Liver (tissue), 9 donors: ENCODE measurements around the gene CDC37L1. TPM values are rescaled to one million over a fixed set of nuclear protein-coding genes. Genes with fewer than 3 reads are reported as not detected.
A peak's percentile ranks its signal among the peaks of the same experiment; 100 is the strongest.
"Not testable (repeated sequence)": the region's sequence is repeated elsewhere in the genome, so short reads cannot be mapped to it uniquely, and the experiment has no call there.

ENCODE experiments used
- DNase-seq: peaks from one replicate; pipeline ENCODE4 v3.0.0-alpha.2; 2017; ENCODE audit warnings: low spot score
- H3K27ac ChIP-seq, 2 donors: one replicate each; pipeline ENCODE4 v1.7.0; 2013; ENCODE audit warnings: inconsistent platforms in 2 of 2, low read length in 2 of 2, control low read depth in 1 of 2, low read depth in 1 of 2, mild to moderate bottlenecking in 1 of 2
- H3K27me3 ChIP-seq, 4 donors: one replicate each; pipeline versions ENCODE4 v1.6.1 to v1.7.0; 2013; ENCODE audit warnings: low read length in 3 of 4, inconsistent platforms in 1 of 4, mild to moderate bottlenecking in 1 of 4, moderate library complexity in 1 of 4; ENCODE audit not compliant: control insufficient read depth in 4 of 4, insufficient read depth in 4 of 4
- H3K36me3 ChIP-seq, 4 donors: one replicate each; pipeline versions ENCODE4 v1.6.1 to v1.7.0; 2013; ENCODE audit warnings: low read length in 3 of 4, mild to moderate bottlenecking in 3 of 4, low read depth in 1 of 4, moderate library complexity in 1 of 4; ENCODE audit not compliant: control insufficient read depth in 4 of 4, insufficient read depth in 3 of 4
- H3K4me1 ChIP-seq, 4 donors: one replicate each; pipeline versions ENCODE4 v1.6.1 to v1.7.0; 2013; ENCODE audit warnings: low read length in 3 of 4, mild to moderate bottlenecking in 3 of 4, moderate library complexity in 1 of 4; ENCODE audit not compliant: control insufficient read depth in 4 of 4, insufficient read depth in 4 of 4
- H3K4me3 ChIP-seq, 3 donors: one replicate each; pipeline versions ENCODE4 v1.6.1 to v1.7.0; 2013; ENCODE audit warnings: low read length in 3 of 3, control low read depth in 1 of 3, low read depth in 1 of 3, mild to moderate bottlenecking in 1 of 3
- H3K9ac ChIP-seq, 2 donors: one replicate each; pipeline ENCODE4 v1.7.0; 2013; ENCODE audit warnings: low read length in 2 of 2, mild to moderate bottlenecking in 2 of 2, moderate library complexity in 2 of 2, control low read depth in 1 of 2, low read depth in 1 of 2
- H3K9me3 ChIP-seq, 4 donors: one replicate each; pipeline versions ENCODE4 v1.6.1 to v1.7.0; 2013; ENCODE audit warnings: low read length in 3 of 4; ENCODE audit not compliant: control insufficient read depth in 4 of 4
- ATF3 ChIP-seq: IDR thresholded peaks from 2 replicates; pipeline ENCODE4 v1.6.1; 2016; ENCODE audit warnings: antibody characterized with exemption
- CTCF ChIP-seq: fragments of 150-350 bp; IDR thresholded peaks from 2 replicates; pipeline ENCODE4 v1.5.1; 2017; ENCODE audit warnings: improper control_type of control experiment, low read depth, low read length; ENCODE audit not compliant: missing input control
- EGR1 ChIP-seq, 2 donors: IDR thresholded peaks; 2 replicates each; pipeline ENCODE4 v1.6.1; 2016 to 2018; ENCODE audit warnings: antibody characterized with exemption in 2 of 2, low read depth in 2 of 2
- FOXA1 ChIP-seq: IDR thresholded peaks from 2 replicates; pipeline ENCODE4 v1.6.1; 2016; ENCODE audit warnings: antibody characterized with exemption
- FOXA2 ChIP-seq: IDR thresholded peaks from 2 replicates; pipeline ENCODE4 v1.6.1; 2016; ENCODE audit warnings: antibody characterized with exemption
- GABPA ChIP-seq, 2 donors: IDR thresholded peaks in 1 of 2; conservative IDR thresholded peaks in 1 of 2; 2 replicates each; pipeline ENCODE4 v1.6.1; 2016; ENCODE audit warnings: antibody characterized with exemption in 2 of 2, mild to moderate bottlenecking in 1 of 2, moderate library complexity in 1 of 2
- HNF4A ChIP-seq, 2 donors: conservative IDR thresholded peaks; 2 replicates each; pipeline ENCODE4 v1.6.1; 2016; ENCODE audit warnings: antibody characterized with exemption in 2 of 2, mild to moderate bottlenecking in 2 of 2
- HNF4G ChIP-seq: IDR thresholded peaks from 2 replicates; pipeline ENCODE4 v1.6.1; 2016; ENCODE audit warnings: antibody characterized with exemption
- JUND ChIP-seq, 2 donors: IDR thresholded peaks; 2 replicates each; pipeline ENCODE4 v1.6.1; 2016; ENCODE audit warnings: antibody characterized with exemption in 2 of 2
- MAX ChIP-seq: IDR thresholded peaks from 2 replicates; pipeline ENCODE4 v1.6.1; 2016; ENCODE audit warnings: antibody characterized with exemption
- RAD21 ChIP-seq, 2 donors: IDR thresholded peaks; 2 replicates each; pipeline ENCODE4 v1.6.1; 2016; ENCODE audit warnings: antibody characterized with exemption in 2 of 2, mild to moderate bottlenecking in 2 of 2
- RXRA ChIP-seq, 2 donors: IDR thresholded peaks; 2 replicates each; pipeline ENCODE4 v1.6.1; 2017 to 2018; ENCODE audit warnings: antibody characterized with exemption in 2 of 2, mild to moderate bottlenecking in 1 of 2
- SP1 ChIP-seq: IDR thresholded peaks from 2 replicates; pipeline ENCODE4 v1.6.1; 2018; ENCODE audit warnings: antibody characterized with exemption, mild to moderate bottlenecking
- YY1 ChIP-seq: IDR thresholded peaks from 2 replicates; pipeline ENCODE4 v1.6.1; 2016; ENCODE audit warnings: antibody characterized with exemption, mild to moderate bottlenecking
- WGBS: extraction: QIAGEN DNeasy Blood & Tissue Kit; methylation state at CpG from one replicate; pipeline ENCODE4 v1.1.7; 2013; 5-methylcytosine and 5-hydroxymethylcytosine counted together
- polyA plus RNA-seq, 2 donors: library from polyadenylated mRNA; stranded (reverse) in 1 of 2; unstranded in 1 of 2; fragments of 200-250 nt in 1 of 2; fragments of >200 nt in 1 of 2; fragmentation: Nextera tagmentation in 1 of 2; extraction: Ambion mirVana in 1 of 2; gene quantifications; one replicate each; pipeline versions ENCODE4 v1.2.1 to v1.2.3, GENCODE V29; 2013 to 2015
- total RNA-seq, 2 donors: library from RNA; depleted of rRNA; stranded (reverse); fragments of >200 nt; gene quantifications; one replicate each; pipeline ENCODE4 v1.2.3, GENCODE V29; 2014
- TF ChIP-seq, protein P1 (sequence below): IDR thresholded peaks from 2 replicates; pipeline ENCODE4 v1.6.1; 2016; ENCODE audit warnings: antibody characterized with exemption
- TF ChIP-seq, protein P2 (sequence below): IDR thresholded peaks from 2 replicates; pipeline ENCODE4 v1.6.1; 2016; ENCODE audit warnings: antibody characterized with exemption, mild to moderate bottlenecking
- donor health status: healthy.
- donor health status: healthy.
- donor health status: healthy.
- donor health status: healthy.
- donor health status: healthy.

Gene CDC37L1
- total and polyA plus RNA-seq, 4 donors: 11.3 to 32.8 (median 19.4) TPM

- Histone ChIP-seq H3K9me3 (no peaks in the 10 kb centered on the region), H3K36me3 (peaks cover 0 to 3% (median 0%) of the 10 kb centered on the region in 4 donors), H3K9ac (no peak overlapping the region), H3K4me3 (no peak overlapping the region), H3K27me3 (no peaks in the 10 kb centered on the region), H3K27ac (no peak overlapping the region), H3K4me1 (peaks cover 6 to 13% (median 9%) of the 10 kb centered on the region in 4 donors)
- TF ChIP-seq FOXA1 (no peak), YY1 (no peak), EGR1 (IDR thresholded peaks at IDR 0.05; ENCODE audit: low read depth in 2 of 2) (no peak), GABPA (IDR thresholded peaks at IDR 0.05 in 1 of 2, conservative IDR thresholded peaks at IDR 0.05 in 1 of 2) (no peak), JUND (IDR thresholded peaks at IDR 0.05) (no peak), MAX (no peak), HNF4G (no peak), RAD21 (IDR thresholded peaks at IDR 0.05) (no peak), ATF3 (no peak), SP1 (no peak), CTCF (no peak), RXRA (IDR thresholded peaks at IDR 0.05) (no peak)
- TF ChIP-seq, protein P1, sequence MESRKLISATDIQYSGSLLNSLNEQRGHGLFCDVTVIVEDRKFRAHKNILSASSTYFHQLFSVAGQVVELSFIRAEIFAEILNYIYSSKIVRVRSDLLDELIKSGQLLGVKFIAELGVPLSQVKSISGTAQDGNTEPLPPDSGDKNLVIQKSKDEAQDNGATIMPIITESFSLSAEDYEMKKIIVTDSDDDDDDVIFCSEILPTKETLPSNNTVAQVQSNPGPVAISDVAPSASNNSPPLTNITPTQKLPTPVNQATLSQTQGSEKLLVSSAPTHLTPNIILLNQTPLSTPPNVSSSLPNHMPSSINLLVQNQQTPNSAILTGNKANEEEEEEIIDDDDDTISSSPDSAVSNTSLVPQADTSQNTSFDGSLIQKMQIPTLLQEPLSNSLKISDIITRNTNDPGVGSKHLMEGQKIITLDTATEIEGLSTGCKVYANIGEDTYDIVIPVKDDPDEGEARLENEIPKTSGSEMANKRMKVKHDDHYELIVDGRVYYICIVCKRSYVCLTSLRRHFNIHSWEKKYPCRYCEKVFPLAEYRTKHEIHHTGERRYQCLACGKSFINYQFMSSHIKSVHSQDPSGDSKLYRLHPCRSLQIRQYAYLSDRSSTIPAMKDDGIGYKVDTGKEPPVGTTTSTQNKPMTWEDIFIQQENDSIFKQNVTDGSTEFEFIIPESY: no peak
- TF ChIP-seq, protein P2, sequence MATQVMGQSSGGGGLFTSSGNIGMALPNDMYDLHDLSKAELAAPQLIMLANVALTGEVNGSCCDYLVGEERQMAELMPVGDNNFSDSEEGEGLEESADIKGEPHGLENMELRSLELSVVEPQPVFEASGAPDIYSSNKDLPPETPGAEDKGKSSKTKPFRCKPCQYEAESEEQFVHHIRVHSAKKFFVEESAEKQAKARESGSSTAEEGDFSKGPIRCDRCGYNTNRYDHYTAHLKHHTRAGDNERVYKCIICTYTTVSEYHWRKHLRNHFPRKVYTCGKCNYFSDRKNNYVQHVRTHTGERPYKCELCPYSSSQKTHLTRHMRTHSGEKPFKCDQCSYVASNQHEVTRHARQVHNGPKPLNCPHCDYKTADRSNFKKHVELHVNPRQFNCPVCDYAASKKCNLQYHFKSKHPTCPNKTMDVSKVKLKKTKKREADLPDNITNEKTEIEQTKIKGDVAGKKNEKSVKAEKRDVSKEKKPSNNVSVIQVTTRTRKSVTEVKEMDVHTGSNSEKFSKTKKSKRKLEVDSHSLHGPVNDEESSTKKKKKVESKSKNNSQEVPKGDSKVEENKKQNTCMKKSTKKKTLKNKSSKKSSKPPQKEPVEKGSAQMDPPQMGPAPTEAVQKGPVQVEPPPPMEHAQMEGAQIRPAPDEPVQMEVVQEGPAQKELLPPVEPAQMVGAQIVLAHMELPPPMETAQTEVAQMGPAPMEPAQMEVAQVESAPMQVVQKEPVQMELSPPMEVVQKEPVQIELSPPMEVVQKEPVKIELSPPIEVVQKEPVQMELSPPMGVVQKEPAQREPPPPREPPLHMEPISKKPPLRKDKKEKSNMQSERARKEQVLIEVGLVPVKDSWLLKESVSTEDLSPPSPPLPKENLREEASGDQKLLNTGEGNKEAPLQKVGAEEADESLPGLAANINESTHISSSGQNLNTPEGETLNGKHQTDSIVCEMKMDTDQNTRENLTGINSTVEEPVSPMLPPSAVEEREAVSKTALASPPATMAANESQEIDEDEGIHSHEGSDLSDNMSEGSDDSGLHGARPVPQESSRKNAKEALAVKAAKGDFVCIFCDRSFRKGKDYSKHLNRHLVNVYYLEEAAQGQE: no peak
- DNase-seq: no peak
- WGBS: 79% methylated on average over 3 of the region's 3 CpGs
Observed at GRCh38 chr9:4656621-4657020, 22.7 kb upstream of the CDC37L1 start.

DNA sequence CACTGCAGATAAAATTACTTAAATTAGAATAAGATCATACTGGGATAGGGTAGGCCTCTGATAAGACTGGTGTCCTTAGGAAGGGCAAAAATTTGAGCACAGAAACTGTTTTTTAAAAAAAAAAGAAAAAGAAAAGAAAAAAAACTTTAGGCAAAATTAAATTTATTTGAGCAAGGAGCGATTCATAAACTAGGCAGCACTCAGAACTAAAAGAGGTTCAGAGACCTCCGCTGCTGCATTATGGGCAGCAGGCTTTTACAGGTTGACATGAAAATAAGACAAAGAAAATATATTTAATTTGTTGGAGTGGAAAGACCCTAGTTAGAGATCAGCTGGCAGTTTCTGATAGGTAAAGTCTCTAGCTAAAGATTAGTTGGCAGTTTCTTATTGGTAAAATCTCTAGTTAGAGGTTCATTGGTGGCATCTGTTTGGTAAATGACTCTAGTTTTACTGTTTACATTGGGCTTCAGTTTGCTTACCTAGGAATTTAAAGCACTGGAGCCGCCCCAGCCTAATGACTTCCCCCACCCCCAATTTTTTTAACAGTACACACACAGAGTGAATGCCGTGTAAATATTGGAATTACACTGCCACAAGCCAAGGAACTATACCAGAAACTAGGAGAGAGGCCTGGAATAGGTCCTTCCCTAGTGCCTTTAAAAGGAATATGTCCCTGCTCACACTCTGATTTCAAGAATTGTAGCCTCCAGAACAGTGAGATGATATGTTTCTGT lies 21.8 kb upstream of the CDC37L1 start:
- Histone ChIP-seq H3K27ac (peak overlapping the region; percentile 47 to 58), H3K4me1 (peaks cover 8 to 16% (median 11%) of the 10 kb centered on the region in 4 donors), H3K4me3 (no peak overlapping the region), H3K9ac (peak overlapping the region in 1 of 2 donors; percentile 64), H3K36me3 (peaks cover 0 to 3% (median 0%) of the 10 kb centered on the region in 4 donors), H3K9me3 (no peaks in the 10 kb centered on the region), H3K27me3 (no peaks in the 10 kb centered on the region)
- 70% methylated on average over 4 of the region's 4 CpGs for WGBS
- TF ChIP-seq EGR1 (IDR thresholded peaks at IDR 0.05; ENCODE audit: low read depth in 2 of 2) (no peak), RAD21 (IDR thresholded peaks at IDR 0.05) (peak; percentile 33 to 50), SP1 (peak; percentile 64), RXRA (IDR thresholded peaks at IDR 0.05) (peak; percentile 19 to 37), FOXA1 (peak; percentile 45), HNF4A (conservative IDR thresholded peaks at IDR 0.05) (peak; percentile 43 to 46), FOXA2 (peak; percentile 83), MAX (no peak), YY1 (peak; percentile 36)
- TF ChIP-seq, protein P1: peak; percentile 11
- DNase-seq: no peak

DNA sequence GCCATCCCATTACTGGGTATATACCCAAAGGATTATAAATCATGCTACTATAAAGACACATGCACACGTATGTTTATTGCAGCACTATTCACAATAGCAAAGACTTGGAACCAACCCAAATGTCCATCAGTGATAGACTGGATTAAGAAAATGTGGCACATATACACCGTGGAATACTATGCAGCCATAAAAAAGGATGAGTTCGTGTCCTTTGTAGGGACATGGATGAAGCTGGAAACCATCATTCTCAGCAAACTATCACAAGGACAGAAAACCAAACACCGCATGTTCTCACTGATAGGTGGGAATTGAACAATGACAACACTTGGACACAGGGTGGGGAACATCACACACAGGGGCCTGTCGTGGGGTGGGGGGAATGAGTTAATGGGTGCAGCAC lies 18.7 kb upstream of the CDC37L1 start:
- not testable (repeated sequence) for H3K9ac ChIP-seq, H3K27ac ChIP-seq
- WGBS: 89% methylated on average over 4 of the region's 5 CpGs

More for the DNA sequence above, 18.7 kb upstream of the CDC37L1 start:
- not testable (repeated sequence) for H3K27me3 ChIP-seq, DNase-seq, H3K36me3 ChIP-seq, H3K4me3 ChIP-seq, H3K9me3 ChIP-seq
- peaks cover 8 to 34% (median 19%) of the 10 kb centered on the region in 4 donors for H3K4me1 ChIP-seq
